Anterior cingulate cortex (tissue), 58 donors: Measurements from ENCODE around the gene TTC21B.
"Not testable (repeated sequence)": the region's sequence is repeated elsewhere in the genome, so short reads cannot be mapped to it uniquely, and the experiment has no call there.

Experiments
- DNase-seq, 58 donors: peaks; one replicate each; lab custom pipeline; 2025; lab: John Stamatoyannopoulos, UW

The TTC21B gene

DNA sequence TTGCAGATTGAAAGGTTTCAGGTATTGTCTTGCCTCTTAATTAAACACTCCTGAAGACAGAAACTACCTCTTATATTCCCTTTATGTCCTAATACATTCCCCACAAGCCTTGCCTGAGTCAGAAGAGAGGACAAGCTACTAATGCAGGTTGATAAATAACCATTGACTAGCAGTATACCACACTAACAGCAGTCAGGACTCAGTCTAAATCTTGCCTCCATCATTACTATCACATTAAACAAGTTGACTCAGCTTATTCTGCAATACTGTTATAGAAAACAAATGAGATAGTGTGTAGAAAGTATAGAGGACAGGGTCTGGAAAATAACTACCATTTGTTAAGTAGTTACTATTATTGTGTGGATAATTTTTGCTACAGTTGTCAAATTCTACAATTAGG lies 63.8 kb downstream of the TTC21B start:
- DNase-seq: no peak

GRCh38 chr2:165889158-165889557 lies 64.4 kb downstream of the TTC21B start:
- peak in 1 of 58 donors; percentile 16 for DNase-seq

DNA sequence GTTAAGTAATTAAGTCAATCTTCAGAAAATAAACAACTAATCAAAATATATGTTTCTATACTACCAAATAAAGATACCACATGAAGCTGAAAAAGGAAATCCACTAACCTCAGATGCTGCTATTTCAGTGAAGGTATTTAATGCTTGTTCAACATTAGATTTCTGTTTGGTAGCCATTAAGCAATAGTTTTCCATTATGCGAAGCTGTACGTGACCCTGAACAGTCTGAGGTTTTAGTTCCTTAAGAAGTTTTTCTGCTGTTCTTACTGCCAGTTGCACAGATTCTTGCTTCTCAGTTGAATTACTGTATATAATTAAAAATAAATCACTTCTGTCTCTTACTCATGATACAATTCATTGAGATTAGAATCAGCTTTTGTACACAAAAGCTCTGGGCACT lies 65.4 kb downstream of the TTC21B start:
- DNase-seq: no peak

- no peak for DNase-seq
Measured at GRCh38 chr2:165886487-165887146, 67.0 kb downstream of the TTC21B start.

DNA sequence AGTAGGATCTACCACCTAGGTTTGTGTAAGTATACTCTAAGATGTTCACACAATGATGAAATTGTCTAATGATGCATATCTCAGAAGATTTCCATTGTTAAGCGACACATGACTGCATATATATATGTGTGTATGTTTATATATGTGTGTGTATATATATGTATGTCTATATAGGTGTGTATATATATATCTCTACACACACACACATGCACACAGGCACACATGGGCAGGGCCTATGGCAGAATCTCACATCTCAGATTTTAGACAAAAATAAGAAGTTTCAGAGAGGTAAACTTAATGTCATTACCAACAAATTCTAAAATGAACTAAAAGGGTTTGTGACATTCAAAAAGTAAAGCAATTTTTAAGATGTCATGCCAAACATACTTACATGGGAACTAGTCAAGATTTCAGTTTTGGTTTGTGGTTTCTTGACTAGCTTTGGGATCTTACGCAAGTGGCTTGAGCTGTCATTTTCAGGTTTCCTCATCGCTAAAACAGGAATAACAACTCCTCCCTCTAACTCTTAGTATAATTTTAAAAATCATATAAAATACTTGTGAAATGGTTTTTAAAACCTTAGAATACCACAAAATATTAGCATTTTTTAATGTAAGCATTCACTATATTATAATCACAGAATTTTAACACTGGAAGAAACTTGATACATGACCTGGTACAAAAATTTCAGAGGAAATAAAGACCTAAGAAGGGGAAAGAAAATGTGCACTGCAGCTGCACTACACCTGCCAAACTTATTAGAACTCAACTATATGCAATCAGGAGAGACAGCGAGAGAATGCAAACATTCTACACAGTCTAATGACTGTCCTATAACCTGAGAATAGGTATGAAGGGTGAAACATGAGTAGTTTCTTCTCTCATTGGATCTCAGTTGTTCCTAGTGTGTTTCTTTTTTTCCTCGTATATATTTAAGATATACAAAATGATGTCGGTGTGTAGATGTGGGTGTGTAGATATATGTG lies 75.7 kb downstream of the TTC21B start:
- DNase-seq: no peak

DNA sequence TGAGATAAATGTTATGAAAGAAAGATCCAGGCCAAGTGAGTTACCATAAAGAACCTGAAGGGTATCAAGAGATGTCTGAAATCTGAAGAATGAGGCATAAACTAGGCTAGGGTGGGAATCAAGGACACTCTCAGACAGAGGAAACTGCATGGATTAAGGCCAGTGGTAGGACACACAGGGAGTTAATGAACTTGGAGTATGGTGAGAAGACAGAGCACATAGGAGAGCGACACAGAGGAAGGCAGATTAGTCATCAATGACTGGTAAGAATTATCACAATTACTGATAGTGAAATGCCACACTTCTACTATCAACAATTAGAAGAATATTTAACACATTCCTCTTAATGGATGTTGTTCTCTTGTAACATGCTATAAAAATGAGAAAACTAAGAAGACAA lies 76.9 kb downstream of the TTC21B start:
- no peak for DNase-seq

DNA sequence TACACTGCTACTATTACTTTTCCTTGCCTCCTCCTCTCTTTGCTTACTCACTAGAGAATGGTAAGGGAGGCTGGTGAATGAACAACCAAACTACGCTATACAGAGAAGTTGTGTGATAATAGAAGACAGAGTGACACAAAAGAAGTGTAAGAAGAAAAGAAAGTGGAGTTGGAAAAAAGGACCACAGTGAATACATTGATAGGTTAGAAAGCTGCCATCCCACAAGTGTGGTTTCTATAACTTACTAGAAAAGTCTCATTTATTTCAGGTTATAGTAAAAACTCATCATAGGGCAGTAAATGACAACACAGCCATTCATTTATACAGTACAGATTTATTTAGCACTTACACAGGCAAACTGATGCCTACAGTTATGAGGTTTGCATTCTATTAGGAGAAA lies 77.3 kb downstream of the TTC21B start:
- no peak for DNase-seq

DNA sequence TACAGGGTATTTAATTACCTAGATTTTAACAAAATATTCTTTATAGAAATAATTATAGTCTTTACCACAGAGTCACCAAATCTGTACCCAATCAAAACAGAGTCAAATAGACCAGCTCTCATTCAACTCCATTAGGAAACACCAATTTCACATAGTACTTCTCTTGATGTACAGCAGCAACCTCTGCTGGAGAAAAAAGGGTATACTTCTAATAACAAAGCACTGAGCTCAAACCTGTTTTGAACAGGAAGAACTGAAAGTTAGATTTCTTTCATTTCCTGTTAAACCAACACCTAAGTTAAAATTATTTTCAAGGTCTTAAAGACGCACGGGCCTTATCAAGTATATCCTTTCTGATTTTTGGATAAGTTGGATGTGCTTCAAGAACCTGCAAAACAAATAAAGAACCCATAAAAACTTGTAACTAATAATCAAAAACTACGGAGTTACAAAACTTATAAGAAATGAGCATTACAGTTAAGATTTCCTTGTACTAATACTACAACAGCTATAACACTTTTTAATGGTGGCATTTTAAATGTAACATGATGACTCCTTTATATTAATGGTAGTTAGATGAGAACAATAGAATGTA lies 79.0 kb downstream of the TTC21B start:
- peak in 2 of 58 donors; percentile 59 to 61 for DNase-seq

- no peak for DNase-seq
Measured at GRCh38 chr2:165872101-165872791, 81.3 kb downstream of the TTC21B start.

DNA sequence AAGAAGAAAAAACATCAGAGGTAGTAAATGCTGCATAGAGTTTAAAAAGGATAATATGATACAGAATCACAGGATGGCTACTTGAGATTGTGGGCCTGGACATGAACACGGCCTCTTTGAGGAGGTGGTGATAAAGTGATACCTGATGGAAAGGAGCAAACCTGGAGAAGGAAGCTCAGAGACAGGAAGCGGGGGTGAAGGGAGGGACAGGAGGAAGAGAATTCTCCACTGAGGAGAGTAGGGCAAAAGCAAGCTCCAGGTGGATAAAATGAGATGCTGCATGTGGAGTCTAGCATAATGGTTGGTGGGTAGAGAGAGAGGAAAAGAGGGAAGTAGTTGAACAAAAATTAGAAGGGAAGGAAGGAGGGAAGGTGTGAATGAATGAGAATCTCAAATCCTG lies 82.6 kb downstream of the TTC21B start:
- no peak for DNase-seq

- DNase-seq: peak in 1 of 58 donors; percentile 3
Measured at GRCh38 chr2:165870346-165870745, 83.2 kb downstream of the TTC21B start.

DNA sequence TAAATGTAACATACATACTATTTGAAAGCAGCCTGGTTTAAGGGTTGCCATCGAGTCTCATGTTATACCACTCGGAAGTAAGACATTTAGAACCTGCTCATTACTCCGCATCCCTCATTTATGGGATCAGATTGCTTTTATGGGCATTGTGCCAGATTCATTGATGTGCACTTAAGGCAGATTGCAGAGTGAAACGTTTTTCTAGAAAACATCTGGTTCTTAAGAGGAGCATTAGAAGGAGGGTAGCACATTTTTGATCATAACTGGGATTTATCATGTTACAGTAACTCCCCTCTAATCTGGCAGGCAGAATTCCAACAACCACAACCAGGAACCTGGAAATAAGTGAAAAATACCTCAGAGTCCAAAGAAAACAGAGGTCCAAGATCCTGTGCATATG lies 85.4 kb downstream of the TTC21B start:
- DNase-seq: no peak

GRCh38 chr2:165864296-165864695 lies 89.3 kb downstream of the TTC21B start:
- DNase-seq: peak in 13 of 58 donors; percentile 1 to 20 (median 9)

- DNase-seq: peak in 43 of 58 donors; percentile 1 to 81 (median 16)
Measured at GRCh38 chr2:165863810-165864261, 89.7 kb downstream of the TTC21B start.

GRCh38 chr2:165861083-165861482 lies 92.5 kb downstream of the TTC21B start:
- DNase-seq: not testable (repeated sequence)

GRCh38 chr2:165859723-165860122 lies 93.9 kb downstream of the TTC21B start:
- not testable (repeated sequence) for DNase-seq

- DNase-seq: no peak
Measured at GRCh38 chr2:165857876-165858275, 95.7 kb downstream of the TTC21B start.

DNA sequence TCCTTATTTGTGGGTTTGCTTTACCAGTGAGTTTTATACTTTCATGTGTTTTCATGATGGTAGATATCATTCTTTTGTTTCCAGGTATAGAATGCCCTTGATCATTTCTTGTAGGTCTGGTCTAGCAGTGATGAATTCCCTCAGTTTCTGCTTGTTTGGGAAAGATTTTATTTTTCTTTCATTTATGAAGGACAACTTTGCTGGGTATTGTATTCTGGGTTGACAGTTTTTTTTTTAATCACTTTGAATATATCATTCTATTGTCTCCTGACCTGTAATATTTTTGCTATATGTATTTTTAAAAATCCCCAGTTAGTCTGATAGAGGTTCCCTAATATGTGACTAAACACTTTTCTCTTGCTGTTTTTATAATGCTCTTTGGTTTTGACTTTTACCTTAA lies 101.2 kb downstream of the TTC21B start:
- DNase-seq: no peak

- DNase-seq: no peak
Measured at GRCh38 chr2:165847001-165847400, 106.6 kb downstream of the TTC21B start.

DNA sequence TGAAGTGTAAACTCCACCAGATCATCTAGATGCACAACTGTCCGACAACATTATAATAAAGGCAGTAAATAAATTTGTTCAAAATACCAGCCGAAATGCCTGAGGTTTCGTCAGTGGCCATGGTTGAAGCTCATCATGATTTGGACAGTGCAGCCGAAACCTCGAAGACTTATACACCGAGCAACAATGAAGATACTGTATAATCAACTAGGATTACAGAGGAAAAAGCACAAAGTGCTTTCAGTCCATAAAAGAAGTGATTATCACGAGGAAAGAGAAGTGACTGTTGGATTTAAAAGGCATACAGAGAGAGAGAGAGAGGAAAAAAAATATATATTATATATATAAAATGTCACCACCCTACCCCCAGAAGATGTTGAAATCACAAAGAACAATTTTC lies 107.5 kb downstream of the TTC21B start:
- DNase-seq: no peak
